ENCODE results near the gene APOA4. TPM values are rescaled to one million over a fixed set of nuclear protein-coding genes. Genes with fewer than 3 reads are reported as not detected.

APOA4 gene
- total and polyA plus RNA-seq, 2 of the 13 experiments (the other 11 are each of a cell fraction or from before 2014, with no cell fraction given): 3.8 to 7.2 TPM

DNA sequence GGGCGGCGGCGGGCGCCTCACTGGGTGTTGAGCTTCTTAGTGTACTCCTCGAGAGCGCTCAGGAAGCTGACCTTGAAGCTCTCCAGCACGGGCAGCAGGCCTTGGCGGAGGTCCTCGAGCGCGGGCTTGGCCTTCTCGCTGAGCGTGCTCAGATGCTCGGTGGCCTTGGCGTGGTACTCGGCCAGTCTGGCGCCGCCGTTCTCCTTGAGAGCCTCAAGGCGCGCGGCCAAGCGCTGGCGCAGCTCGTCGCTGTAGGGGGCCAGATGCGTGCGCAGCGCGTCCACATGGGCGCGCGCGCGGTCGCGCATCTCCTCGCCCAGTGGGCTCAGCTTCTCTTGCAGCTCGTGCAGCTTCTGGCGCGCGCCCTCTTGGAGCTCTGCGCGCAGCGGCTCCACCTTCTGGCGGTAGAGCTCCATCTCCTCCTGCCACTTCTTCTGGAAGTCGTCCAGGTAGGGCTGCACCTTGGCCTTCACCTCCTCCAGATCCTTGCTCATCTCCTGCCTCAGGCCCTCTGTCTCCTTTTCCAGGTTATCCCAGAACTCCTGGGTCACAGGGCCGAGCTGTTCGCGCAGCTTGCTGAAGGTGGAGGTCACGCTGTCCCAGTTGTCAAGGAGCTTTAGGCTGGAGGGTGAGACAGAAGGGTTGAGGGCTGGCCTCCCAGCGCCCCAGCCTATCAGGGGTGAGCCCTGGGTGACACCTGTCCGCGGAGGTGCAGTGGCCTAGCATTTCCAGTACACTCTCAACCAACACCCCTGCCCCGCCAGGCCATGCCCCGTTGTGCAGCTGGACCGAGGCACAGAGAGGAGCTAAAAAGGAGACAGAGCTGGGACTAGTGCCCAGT, 12.9 kb upstream of the APOA4 start (continued):
- TF ChIP-seq ZNF550 (CRISPR knock-in tag; IDR thresholded peaks at IDR 0.05; ENCODE audit: borderline replicate concordance): peak; percentile 43; the same call in 1 of the 2 replicates
- TF ChIP-seq SAP130 (CRISPR knock-in tag; IDR thresholded peaks at IDR 0.05; ENCODE audit: low read depth): peak; percentile 57
- no peak for TF ChIP-seq ZNF446 (CRISPR knock-in tag; IDR thresholded peaks at IDR 0.05)
- TF ChIP-seq, protein P1, sequence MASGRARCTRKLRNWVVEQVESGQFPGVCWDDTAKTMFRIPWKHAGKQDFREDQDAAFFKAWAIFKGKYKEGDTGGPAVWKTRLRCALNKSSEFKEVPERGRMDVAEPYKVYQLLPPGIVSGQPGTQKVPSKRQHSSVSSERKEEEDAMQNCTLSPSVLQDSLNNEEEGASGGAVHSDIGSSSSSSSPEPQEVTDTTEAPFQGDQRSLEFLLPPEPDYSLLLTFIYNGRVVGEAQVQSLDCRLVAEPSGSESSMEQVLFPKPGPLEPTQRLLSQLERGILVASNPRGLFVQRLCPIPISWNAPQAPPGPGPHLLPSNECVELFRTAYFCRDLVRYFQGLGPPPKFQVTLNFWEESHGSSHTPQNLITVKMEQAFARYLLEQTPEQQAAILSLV (CRISPR knock-in tag; IDR thresholded peaks at IDR 0.05; ENCODE audit: borderline replicate concordance): 0 out of 2 replicates have a peak, but pooled peaks have one; percentile 29
- TF ChIP-seq RAD21 (CRISPR knock-in tag; IDR thresholded peaks at IDR 0.05): peak; percentile 90
- TF ChIP-seq ZNF879 (CRISPR knock-in tag; IDR thresholded peaks at IDR 0.05): peak; percentile 63; the same call in 1 of the 2 replicates
- TF ChIP-seq HDAC6 (IDR thresholded peaks at IDR 0.05; ENCODE audit: low read depth, low read length): 0 out of 2 replicates have a peak, but pooled peaks have one; percentile 13
- TF ChIP-seq SRY (CRISPR knock-in tag; IDR thresholded peaks at IDR 0.05): peak; percentile 82; the same call in 1 of the 2 replicates
- 0 out of 2 replicates have a peak, but pooled peaks have one; percentile 12 for TF ChIP-seq THAP11 (CRISPR knock-in tag; IDR thresholded peaks at IDR 0.05)
- TF ChIP-seq, protein P2, sequence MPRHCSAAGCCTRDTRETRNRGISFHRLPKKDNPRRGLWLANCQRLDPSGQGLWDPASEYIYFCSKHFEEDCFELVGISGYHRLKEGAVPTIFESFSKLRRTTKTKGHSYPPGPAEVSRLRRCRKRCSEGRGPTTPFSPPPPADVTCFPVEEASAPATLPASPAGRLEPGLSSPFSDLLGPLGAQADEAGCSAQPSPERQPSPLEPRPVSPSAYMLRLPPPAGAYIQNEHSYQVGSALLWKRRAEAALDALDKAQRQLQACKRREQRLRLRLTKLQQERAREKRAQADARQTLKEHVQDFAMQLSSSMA (CRISPR knock-in tag; IDR thresholded peaks at IDR 0.05): 0 out of 2 replicates have a peak, but pooled peaks have one; percentile 57
- TF ChIP-seq, protein P3, sequence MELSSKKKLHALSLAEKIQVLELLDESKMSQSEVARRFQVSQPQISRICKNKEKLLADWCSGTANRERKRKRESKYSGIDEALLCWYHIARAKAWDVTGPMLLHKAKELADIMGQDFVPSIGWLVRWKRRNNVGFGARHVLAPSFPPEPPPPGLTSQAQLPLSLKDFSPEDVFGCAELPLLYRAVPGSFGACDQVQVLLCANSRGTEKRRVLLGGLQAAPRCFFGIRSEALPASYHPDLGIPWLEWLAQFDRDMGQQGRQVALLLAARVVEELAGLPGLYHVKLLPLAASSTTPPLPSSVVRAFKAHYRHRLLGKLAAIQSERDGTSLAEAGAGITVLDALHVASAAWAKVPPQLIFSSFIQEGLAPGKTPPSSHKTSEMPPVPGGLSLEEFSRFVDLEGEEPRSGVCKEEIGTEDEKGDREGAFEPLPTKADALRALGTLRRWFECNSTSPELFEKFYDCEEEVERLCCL (CRISPR knock-in tag; IDR thresholded peaks at IDR 0.05; ENCODE audit: borderline replicate concordance): no peak
- peak; percentile 54; the same call in 1 of the 2 replicates for TF ChIP-seq ARNTL (CRISPR knock-in tag; IDR thresholded peaks at IDR 0.05)
- TF ChIP-seq FOSL2 (CRISPR knock-in tag; IDR thresholded peaks at IDR 0.05): 0 out of 2 replicates have a peak, but pooled peaks have one; percentile 15
- TF ChIP-seq, protein P4, sequence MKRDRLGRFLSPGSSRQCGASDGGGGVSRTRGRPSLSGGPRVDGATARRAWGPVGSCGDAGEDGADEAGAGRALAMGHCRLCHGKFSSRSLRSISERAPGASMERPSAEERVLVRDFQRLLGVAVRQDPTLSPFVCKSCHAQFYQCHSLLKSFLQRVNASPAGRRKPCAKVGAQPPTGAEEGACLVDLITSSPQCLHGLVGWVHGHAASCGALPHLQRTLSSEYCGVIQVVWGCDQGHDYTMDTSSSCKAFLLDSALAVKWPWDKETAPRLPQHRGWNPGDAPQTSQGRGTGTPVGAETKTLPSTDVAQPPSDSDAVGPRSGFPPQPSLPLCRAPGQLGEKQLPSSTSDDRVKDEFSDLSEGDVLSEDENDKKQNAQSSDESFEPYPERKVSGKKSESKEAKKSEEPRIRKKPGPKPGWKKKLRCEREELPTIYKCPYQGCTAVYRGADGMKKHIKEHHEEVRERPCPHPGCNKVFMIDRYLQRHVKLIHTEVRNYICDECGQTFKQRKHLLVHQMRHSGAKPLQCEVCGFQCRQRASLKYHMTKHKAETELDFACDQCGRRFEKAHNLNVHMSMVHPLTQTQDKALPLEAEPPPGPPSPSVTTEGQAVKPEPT (CRISPR knock-in tag; IDR thresholded peaks at IDR 0.05; ENCODE audit: low read depth): no peak
- 0 out of 2 replicates have a peak, but pooled peaks have one; percentile 2 for TF ChIP-seq HNF4G (IDR thresholded peaks at IDR 0.05; ENCODE audit: borderline replicate concordance, low read depth, low read length)
- no peak for TF ChIP-seq HNF4G (CRISPR knock-in tag; IDR thresholded peaks at IDR 0.05; ENCODE audit: borderline replicate concordance, low read depth)
- 0 out of 2 replicates have a peak, but pooled peaks have one; percentile 69 for TF ChIP-seq MLLT10 (CRISPR knock-in tag; IDR thresholded peaks at IDR 0.05)
- TF ChIP-seq, protein P5, sequence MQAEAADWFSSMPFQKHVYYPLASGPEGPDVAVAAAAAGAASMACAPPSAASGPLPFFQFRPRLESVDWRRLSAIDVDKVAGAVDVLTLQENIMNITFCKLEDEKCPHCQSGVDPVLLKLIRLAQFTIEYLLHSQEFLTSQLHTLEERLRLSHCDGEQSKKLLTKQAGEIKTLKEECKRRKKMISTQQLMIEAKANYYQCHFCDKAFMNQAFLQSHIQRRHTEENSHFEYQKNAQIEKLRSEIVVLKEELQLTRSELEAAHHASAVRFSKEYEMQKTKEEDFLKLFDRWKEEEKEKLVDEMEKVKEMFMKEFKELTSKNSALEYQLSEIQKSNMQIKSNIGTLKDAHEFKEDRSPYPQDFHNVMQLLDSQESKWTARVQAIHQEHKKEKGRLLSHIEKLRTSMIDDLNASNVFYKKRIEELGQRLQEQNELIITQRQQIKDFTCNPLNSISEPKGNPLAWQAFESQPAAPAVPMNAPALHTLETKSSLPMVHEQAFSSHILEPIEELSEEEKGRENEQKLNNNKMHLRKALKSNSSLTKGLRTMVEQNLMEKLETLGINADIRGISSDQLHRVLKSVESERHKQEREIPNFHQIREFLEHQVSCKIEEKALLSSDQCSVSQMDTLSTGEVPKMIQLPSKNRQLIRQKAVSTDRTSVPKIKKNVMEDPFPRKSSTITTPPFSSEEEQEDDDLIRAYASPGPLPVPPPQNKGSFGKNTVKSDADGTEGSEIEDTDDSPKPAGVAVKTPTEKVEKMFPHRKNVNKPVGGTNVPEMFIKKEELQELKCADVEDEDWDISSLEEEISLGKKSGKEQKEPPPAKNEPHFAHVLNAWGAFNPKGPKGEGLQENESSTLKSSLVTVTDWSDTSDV (CRISPR knock-in tag; IDR thresholded peaks at IDR 0.05): 0 out of 2 replicates have a peak, but pooled peaks have one; percentile 51

Measured in HepG2 (cell line).